Mesenteric fat pad (tissue), 1 donor: ENCODE data around the gene INKA2. TPM values are rescaled to one million over a fixed set of nuclear protein-coding genes. Genes with fewer than 3 reads are reported as not detected.

ENCODE experiments used
- DNase-seq: peaks from one replicate; pipeline ENCODE4 v3.0.0-alpha.2; 2020; ENCODE audit warnings: low spot score
- total RNA-seq: library from RNA; stranded (reverse); fragmentation: NEBNext Ultra II Directional; extraction: Animal tissue kit (Norgen Biotek cat#: 25700); gene quantifications from one replicate; pipeline ENCODE4 v1.2.1, GENCODE V29; 2021
- donor health status: DM: yes; HTN: yes; CAD: no.

INKA2 gene
- total RNA-seq, 1 donor from 2014 or later, result 15.4 TPM

DNA sequence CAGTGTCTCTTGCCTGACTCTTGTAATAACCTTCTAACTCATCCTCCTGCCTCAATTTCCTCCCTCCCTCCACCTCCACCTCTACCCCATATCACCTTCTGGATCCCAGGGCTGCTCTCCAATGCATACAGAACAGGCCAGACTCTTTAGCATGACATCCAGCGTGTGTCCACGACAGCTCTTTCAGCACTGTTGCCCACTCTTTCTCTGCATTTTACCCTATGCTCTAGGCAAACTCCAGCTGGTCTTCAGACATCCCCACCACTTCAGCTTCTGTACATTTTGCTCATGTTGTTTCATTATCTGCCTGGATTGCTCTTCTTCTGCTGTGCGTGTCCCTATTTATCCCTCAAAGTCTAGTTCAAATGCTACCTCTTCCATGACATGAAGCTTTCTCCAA lies 4.8 kb downstream of the INKA2 start:
- DNase-seq, result no peak

GRCh38 chr1:111733992-111734341 lies 5.2 kb downstream of the INKA2 start:
- no peak for DNase-seq

GRCh38 chr1:111733183-111733991 lies 5.8 kb downstream of the INKA2 start:
- peak; percentile 88 for DNase-seq

DNA sequence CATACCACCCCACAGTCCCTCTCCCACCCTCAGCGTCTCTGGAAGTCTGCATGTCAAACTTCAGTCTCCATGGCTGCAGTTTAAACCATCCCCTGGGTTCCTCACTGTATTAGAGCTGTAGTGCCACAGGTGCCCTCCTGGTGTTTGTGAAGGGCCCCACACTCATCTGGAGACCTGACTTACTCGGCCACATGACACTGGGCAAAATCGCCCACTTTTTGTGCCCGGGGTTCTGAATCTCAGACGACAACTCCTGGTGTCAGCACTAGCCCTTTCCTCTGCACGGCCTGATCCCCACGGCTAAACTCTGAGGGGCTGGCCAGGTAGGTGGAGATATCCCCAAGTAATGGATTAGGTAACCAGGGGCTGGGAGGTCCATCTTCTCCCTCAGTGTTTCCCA lies 6.5 kb downstream of the INKA2 start:
- peak; percentile 68 for DNase-seq

- peak; percentile 62 for DNase-seq
These were observed 7.2 kb downstream of the INKA2 start for GRCh38 chr1:111731956-111732355.

GRCh38 chr1:111730706-111731105 lies 8.5 kb downstream of the INKA2 start:
- DNase-seq, result no peak

DNA sequence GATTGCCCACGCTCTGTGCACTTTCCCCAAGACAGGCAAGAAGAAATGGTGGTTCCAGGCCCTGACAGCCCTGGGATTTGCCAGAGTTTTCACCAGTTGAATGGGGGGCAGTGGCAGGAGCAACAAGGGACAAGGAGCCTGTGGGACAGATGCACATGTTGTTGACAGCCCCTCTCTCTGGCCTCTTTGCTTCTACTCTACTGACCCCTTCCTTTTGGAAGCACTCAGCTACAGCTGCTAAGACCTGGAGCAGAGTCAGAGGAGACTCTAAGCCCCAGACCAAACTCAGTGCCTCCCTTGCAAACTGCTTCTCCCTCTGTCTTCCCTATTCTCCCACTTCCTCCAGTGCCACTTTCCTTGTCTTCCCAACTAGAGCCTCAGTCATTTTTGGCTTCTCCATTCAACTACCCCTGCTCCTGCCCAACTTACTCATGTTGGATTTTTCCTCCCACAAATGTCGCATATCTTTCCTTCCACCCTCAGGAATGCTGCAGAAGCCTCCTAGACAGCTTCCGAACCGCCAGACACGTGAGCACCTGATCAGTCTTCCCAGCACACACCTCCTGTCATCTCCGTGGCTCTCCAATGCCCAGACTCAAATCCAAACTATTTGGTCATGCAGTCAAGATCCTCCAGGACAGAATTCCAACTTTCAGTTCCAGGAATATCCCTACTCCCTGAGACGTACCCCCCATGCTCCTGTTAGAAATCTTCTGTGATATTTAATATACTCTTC lies 9.1 kb downstream of the INKA2 start:
- DNase-seq, result peak; percentile 37

- DNase-seq, result peak; percentile 81
These were observed 9.8 kb downstream of the INKA2 start for GRCh38 chr1:111729271-111729921.

GRCh38 chr1:111727056-111727455 lies 12.1 kb downstream of the INKA2 start:
- peak; percentile 76 for DNase-seq

- DNase-seq, result peak; percentile 88
These were observed 14.0 kb downstream of the INKA2 start for GRCh38 chr1:111725192-111725591.

DNA sequence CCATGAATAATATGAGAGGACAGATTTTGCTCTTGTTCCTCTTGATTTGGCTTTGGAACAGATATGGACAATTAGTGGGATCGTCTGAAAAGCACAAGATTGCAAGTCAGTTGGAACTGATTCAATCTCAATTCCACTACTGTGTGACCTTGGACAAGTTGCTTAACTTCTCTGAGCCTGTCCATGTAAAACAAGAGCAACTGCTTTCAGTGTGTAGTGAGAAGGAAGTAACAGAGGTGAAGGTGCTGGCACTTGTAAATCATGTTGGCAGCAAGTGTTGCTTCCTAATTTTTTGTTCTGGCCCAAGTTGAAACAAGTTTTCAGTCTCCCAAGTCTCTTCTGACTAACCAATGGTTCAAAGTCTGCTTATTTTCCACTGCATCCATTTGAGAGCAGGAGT lies 15.3 kb downstream of the INKA2 start:
- no peak for DNase-seq

DNA sequence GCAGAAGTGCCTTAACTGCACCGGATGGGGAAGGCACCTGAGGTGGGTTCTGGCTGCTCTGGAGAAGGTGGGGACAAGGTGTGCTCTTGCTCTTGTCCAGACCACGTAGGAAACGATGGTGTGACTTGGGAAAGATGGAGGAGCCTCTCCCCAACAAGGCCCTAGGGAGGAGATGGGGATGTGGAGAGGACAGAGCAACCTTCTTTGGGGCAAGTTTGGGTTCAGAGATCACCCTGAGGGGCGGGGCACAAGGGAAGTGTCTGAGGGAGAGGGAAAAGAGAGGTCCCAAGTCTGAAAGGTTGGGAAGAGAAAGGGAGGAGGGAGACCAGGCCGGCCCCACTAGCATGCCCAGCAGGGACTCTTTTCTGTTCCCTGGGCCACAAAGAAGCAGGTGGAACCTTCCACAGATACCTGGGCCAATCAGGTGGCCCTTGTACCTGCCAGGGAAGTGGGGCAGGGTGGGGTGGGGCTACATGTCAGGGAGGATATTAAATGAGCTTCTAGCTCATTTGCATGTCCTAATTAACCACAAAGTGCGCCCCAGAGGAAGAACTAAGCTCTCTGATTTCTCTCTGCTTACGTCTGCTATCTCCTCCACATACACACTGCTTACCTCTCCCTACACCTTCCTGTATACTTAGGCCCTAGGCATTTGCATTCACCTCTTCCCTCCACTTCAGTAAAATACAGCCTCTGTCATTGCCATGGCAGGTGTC lies 15.9 kb downstream of the INKA2 start:
- peak; percentile 59 for DNase-seq

- peak; percentile 55 for DNase-seq
These were observed 18.0 kb downstream of the INKA2 start for GRCh38 chr1:111720977-111721786.

- no peak for DNase-seq
These were observed 18.8 kb downstream of the INKA2 start for GRCh38 chr1:111720274-111720976.

- no peak for DNase-seq
These were observed 19.5 kb downstream of the INKA2 start for GRCh38 chr1:111719674-111720132.

GRCh38 chr1:111719135-111719534 lies 20.1 kb downstream of the INKA2 start:
- no peak for DNase-seq

DNA sequence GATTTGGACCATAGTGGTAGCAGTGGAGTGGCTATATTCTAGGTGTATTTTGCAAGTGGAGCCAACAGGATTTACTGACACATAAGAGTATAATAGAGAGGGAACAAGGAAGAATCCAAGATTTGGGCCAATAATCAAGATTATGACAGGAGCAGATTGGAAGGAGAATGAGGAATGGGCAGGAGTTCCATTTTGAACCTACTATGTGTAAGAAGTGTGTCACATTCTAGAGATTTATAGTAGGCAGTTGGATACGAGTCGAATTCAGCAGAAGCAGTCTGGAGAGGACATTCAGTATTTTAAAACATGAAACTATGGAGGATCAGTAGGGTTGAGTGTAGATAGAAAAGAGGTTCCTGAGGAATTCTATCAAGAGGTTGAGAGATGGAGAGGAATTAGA lies 21.7 kb downstream of the INKA2 start:
- DNase-seq, result no peak

- DNase-seq, result no peak
These were observed 22.9 kb downstream of the INKA2 start for GRCh38 chr1:111716333-111716732.

DNA sequence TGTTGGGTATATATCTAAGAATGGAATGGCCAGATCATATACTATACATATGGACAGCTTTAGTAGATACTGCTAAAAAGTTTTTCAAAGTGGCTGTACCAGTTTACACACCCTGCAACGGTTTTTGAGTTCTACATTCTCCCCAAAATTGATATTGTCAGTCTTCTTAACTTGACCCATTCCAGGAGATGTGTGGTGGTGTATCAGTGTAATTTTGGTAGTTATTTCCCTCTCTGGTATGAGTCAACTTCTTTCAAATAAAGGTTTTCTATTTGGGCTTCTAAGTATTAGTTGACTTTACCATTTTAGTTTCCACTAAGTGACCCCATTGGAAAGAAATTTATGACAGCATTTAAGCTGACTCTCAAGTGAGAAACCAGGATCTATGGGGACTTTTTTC lies 29.2 kb downstream of the INKA2 start:
- DNase-seq, result no peak

- no peak for DNase-seq
These were observed 31.3 kb downstream of the INKA2 start for GRCh38 chr1:111707906-111708305.
